Umbilical cord (tissue), 2 donors: Measurements from ENCODE around the gene SRRT. TPM values are rescaled to one million over a fixed set of nuclear protein-coding genes. Genes with fewer than 3 reads are reported as not detected.
A peak's percentile ranks its signal among the peaks of the same experiment; 100 is the strongest.

ENCODE experiments used
- DNase-seq: peaks from one replicate; pipeline ENCODE4 v3.0.0-alpha.2; 2015; ENCODE audit warnings: low spot score
- total RNA-seq: library from RNA; depleted of rRNA; stranded (reverse); fragments of >200 nt; gene quantifications from one replicate; pipeline ENCODE4 v1.2.3, GENCODE V29; 2014; ENCODE audit warnings: low replicate concordance; ENCODE audit not compliant: insufficient read depth

Gene SRRT
- total RNA-seq, 1 donor from 2014 or later, result 15.6 TPM

DNA sequence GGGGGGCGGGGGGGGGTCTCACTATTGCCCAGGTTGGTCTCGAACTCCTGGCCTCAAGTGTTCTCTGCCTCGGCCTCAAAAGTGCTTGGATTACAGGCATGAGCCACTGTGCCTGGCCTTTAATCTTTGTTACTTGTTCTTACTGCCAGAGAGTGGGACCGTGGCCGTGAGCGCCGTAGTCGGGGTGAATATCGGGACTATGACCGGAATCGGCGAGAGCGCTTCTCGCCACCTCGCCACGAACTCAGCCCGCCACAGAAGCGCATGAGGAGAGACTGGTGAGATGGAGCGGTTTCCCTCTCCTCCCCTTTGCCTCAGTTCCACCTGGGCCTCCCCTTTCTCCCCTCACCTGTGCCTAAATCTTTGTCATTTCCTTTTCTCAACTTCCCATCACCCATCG, 6.2 kb downstream of the SRRT start:
- DNase-seq, result no peak

- DNase-seq, result no peak
Observed at GRCh38 chr7:100882201-100882600, 7.3 kb downstream of the SRRT start.

DNA sequence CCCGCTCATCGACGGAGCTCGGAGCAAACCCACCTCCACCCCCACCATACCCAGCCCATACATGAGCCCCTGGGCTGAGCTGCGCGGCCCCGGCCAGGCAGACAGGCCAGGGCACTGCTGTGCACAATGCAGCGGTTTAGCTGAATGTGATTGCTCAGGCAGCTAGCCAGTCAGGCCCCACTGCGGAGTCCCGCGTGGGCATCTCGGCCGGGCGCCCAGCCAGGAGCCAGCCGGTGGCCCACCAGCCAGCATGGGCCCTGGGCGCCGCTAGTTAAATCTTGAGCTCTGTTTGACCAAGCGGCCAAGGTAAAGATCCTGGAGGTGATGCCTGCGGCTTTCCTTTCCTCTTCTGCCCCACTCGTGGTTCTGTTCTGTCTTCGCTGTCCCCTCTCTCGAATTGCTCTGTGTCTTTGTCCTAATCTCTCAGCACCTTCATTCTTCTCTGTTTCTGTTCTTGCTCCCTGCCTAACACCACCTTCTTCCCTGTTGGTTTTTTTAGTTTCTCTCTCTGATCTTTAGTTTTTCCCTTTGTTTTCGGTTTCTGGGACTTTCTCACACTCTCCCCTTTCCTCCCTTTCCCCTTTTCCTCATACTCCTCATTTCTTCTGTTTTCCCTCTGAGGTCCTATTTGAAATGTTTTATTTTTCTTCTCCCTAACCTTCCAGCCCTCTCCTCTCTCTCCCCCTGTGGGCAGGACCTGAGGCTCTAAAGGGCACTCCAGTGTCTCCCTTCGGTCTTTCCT, 8.1 kb downstream of the SRRT start:
- DNase-seq, result no peak

GRCh38 chr7:100884736-100885439, 10.0 kb downstream of the SRRT start:
- DNase-seq, result no peak

DNA sequence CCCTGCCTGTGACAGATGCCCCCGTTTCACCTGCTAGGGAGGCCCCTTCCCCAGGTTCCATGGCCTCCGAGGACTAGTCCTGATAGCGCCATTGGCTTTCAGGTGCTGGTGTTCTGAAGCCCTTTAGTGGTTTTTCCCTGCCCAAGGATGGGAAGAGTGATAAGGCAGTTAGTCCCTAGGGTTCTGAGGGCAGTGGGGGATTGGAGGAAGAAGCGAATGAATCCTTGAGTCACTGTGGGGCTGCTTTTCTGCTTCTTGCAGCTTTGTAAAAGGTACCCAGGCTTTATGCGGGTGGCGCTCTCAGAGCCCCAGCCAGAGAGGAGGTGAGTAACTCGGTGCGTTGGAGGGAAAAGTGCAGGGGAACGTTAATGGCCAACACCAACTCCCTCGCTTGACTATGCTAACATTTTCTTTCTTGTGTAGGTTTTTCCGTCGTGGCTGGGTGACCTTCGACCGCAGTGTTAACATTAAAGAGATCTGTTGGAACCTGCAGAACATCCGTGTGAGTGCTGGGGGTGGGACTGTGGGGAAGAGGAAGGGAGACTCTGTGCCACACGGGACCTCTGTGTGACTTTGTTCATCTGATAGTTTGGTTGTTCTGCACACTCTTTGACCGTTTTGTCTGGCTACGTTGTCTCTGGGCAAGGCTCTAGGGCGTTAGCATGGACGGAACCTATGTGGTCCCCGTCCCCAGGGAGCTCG, 10.7 kb downstream of the SRRT start:
- no peak for DNase-seq

DNA sequence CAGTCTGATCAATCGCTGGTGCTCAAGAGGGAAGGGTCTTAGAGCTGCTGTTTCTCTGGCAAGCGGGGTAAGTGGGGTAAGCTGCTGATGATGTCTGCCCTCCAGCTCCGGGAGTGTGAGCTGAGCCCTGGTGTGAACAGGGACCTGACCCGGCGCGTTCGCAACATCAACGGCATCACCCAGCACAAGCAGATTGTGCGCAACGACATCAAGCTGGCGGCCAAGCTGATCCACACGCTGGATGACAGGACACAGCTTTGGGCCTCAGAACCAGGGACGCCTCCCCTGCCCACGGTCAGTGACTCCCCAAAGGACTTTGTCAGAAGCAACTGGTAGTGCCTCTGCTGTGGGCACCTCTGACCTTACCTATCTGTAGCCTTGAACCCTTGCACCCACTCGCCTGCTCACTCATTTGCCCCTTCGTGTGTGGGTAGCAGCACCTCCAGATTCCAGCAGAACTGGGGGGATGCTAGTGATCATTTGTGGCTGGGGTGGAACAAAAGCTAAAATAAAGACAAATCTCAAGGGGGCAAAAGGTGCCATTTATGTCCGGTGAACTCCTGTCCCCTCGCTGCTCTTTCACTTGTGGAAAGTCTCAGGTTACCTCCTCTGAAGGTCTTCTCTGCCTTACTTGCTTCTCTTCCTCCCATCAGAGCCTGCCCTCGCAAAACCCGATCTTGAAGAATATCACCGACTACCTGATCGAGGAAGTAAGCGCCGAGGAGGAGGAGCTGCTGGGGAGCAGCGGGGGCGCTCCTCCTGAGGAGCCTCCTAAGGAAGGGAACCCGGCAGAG, 11.4 kb downstream of the SRRT start:
- DNase-seq, result no peak

- no peak for DNase-seq
Observed at GRCh38 chr7:100886936-100887515, 12.1 kb downstream of the SRRT start.

- DNase-seq, result no peak
Observed at GRCh38 chr7:100887516-100888290, 12.8 kb downstream of the SRRT start.

- DNase-seq, result no peak
Observed at GRCh38 chr7:100888291-100888987, 13.5 kb downstream of the SRRT start.

DNA sequence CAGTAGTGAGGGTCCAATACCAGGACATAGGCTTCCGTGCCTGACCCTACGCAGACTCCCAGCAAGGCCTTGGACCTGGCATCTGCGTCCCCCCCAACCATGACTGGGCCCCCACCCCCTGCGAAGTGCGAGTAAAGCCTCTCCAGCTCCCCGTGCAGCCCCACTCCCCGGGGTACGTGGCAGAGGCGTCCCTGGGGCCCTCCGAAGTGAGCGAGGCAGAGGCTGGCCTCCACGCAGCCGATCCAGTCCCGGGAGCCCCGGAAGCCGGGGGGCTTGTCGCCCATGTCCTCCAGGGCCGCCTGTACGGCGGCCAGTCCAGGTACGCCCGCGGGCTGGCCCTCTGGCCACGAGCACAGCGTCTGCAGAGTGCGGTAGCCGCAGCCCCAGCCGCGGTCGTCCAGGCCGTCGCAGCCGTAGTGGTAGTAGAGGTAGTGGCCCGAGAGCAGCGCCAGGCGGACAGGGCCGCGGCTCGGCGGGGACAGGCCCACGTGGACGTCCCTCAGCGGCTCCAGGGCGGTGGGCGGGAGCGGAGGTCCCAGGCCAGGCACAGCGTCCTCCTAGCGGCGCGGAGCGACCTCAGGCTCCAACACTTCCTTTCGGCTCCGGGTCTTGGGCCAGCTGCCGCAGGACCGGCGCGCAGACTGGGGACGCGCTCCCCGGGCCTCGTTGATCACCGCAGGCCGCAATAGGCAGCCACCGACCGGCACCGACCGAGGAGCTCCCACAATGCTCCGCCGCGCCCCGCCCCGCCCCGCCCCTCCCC, 14.3 kb downstream of the SRRT start, which contains the start of gene UFSP1:
TSS of gene UFSP1 (minus strand) at position 728 of the 763 bp plus-strand sequence. CDS start at position 284, 444 bp downstream.
- no peak for DNase-seq

GRCh38 chr7:100890653-100891567, 16.0 kb downstream of the SRRT start:
- peak; percentile 54 for DNase-seq

GRCh38 chr7:100891568-100892247, 16.8 kb downstream of the SRRT start:
- DNase-seq, result no peak

DNA sequence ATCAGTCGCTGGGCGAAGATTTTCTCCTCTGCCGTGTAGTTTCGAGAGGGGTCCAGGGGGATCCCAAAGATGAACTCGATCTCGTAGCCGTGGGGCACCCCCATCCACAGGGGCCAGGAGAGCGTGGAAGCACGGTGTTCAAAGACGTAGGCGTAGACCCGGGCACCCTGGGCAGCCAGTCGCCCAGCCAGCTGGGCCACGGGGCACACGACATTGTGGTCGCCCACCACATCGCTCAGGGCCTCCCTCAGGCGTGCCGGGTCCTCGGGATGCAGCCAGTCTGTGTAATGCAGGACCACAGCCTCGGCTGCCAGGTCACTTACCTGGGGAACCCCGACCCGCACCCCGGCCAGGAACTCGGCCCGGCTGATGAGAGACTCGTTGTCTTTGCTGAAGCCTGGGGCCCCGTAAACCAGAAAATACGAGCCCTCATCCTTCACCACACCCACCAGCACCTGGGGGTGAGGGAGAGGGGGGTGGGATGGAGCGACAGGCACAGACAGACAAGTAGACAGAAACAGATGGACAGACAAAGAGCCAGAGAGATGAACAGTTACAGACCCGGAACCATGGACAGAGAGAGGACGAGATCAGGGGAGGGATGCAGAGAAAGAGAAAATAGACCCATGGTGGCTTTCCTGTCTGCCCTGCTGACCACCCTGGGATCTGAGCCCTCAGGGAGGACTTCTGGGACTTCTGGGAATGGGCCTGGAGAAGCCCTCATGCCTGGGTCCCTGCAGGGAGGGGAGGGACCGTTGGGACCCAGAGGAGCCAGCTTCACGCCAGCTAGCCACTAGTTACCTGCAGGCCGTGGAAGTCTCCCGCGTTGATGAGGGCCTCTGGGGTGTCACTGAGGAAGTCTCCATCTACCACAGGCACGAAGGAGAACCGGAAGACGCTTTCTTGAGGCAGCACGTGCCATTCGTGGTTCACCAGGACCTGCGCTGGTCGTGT, 17.7 kb downstream of the SRRT start:
- no peak for DNase-seq

DNA sequence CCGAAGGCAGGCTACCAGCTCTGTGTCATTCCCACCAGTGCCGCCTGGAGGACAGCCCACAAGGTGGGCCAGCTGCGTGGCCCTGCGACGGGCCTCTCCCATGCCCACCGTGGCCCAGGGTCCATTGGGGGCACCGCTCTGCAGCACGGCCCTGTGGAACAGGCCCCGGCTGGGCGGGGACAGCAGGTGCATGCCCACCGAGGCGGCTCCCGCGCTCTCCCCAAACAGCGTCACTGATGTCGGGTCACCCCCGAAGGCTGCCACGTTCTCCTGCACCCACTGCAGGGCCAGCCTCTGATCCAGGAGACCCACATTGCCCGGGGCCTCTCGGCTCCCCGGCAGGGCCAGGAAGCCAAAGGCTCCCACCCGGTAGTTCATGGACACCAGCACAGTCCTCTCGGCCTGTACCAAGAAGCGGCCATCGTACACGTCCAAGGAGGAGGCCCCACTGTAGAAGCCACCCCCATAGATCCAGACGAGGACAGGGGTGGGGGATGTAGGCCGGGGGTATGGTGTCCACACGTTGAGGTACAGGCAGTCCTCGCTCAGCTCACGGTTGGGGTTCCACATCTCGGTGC, 18.5 kb downstream of the SRRT start:
- DNase-seq, result no peak

- no peak for DNase-seq
Observed at GRCh38 chr7:100893910-100894721, 19.2 kb downstream of the SRRT start.
